Measurements from ENCODE around the gene APOH.

Gene APOH

DNA sequence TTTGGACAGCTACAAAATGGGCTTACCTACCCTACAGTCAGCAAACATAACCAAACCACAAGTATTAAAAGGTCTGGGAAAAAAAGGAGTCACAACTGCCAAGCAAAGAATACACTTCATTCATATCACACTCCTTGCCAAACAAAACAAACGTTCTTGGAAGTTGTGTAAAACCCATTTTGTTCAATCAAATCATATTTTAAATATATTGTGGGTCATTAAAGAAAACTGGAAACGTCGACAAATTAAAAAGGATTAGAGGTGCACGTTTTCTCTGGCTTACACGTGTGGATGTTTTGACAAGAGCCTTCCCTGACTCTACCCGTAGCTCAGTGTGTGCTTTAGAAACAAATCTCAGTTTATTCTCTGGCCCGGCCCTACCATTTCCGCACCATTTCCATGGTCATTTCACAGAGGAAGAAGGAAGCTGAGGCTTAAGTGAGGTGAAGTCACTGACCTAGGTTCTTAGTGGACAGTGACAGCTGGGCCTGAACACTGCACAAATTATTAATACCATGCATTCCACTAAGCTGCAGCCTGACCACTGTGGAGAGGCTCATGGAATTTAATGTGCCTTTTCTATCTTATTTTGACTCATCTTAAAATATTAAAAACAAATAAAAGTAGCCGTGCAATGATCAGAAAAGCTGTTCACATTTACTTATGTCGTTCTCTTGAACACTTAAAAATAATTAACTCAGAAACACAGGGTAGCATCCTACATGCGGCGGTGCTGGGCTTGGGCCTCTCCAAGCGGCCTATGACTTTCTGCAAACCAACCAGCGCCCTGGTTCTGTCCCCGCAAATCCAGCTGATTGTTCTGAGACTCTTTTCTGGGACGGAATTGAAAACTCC is 38.2 kb downstream of the APOH start:
- DNase-seq: no peak

- no peak for DNase-seq
Measured at GRCh38 chr17:66187718-66188117, 41.5 kb downstream of the APOH start.

DNA sequence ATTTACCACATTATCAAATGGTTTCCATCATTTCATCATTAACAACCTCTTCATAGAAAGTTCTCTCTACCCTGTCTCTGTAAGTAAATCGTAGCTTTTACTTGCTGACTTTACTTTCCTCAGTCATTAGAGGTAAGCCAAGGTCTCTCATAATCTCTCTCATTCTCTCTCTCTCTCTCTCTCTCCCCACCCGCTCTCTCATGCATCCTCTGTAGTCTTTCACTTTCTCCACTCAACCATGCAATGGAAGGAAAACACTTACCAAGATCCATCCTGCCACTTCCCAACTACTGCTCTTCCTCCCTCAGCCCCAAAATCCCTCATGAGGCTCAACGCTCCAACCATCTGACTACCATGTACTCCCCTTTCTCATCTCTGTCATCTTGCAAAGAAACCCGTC is 43.4 kb downstream of the APOH start:
- no peak for DNase-seq

- DNase-seq: no peak
Measured at GRCh38 chr17:66184392-66184791, 44.8 kb downstream of the APOH start.

- DNase-seq: no peak
Measured at GRCh38 chr17:66183529-66183928, 45.7 kb downstream of the APOH start.

DNA sequence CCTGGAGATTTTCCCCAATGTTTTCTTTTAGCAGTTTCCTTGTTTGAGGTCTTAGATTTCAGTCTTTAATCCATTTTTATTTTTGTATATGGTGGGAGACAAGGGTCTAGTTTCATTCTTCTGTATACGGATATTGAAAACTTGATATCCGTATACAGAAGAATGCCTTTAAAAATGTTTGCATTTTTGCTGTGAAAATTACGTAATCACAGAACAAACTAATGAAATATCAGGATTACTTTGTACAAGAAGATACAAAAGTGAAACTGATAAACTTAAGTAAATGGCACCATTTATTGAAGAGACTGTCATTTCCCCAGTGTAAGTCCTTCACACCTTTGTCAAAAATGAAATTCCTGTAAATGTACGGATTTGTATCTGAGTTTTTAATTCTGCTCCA is 50.6 kb downstream of the APOH start:
- no peak for DNase-seq

DNA sequence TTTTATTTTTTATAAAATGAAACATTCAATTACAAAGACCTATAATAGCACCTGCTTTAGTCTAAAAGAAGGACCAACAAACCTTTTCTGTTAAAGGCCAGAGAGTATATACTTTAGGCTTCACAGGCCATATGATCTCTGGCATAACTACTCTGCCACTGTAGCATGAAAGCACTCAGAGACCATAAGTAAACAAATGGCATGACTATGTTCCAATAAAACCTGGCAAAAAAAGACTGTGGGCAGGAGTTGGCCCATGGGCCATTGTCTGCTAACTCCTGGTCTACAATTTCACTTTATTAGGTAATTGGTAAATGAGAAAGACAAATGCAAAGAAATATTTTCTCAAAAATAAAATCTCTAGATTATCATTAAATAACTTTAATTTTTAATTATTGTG is 52.2 kb downstream of the APOH start:
- no peak for DNase-seq

DNA sequence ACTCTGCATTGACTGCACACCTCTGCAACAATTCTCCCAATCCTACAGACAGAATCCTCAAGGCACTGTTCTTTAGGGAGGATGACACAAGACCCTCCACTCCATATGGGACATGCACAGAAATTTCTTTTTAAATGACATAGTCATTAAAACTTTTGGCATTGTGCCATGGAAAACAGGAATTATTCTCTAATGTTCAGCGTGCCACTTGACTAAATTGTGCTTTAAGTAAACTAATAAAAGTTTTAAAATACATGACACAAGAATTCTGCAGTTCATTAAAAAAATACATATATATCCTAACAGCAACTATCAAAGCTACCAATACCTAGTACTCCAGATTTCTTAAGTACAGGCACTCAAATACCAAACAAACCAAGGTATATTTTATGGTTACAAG is 53.3 kb downstream of the APOH start:
- DNase-seq: no peak

DNA sequence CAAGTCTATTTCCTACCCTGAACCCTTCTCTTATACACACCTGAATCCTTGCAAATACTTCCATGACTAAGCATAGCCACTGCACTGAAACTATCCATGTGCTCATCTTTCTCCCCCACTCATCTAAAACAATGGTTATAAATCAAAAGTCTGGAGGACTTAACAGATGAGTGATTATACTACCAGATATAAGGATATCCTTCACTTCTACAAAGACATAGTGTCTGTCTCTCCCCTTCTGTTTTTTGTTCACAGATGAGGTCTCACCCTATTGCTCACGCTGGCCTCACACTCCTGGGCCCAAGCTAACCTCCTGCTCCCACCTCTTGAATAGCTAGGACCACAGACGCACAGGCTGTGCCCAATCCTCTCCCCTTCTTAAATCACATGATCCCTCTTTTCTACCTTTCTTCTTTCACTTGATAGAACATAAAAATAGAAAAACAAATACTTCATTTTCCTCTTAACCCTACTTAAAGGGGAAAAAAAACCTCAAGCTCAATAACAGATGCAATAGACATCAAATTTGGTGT is 56.5 kb downstream of the APOH start:
- no peak for DNase-seq

DNA sequence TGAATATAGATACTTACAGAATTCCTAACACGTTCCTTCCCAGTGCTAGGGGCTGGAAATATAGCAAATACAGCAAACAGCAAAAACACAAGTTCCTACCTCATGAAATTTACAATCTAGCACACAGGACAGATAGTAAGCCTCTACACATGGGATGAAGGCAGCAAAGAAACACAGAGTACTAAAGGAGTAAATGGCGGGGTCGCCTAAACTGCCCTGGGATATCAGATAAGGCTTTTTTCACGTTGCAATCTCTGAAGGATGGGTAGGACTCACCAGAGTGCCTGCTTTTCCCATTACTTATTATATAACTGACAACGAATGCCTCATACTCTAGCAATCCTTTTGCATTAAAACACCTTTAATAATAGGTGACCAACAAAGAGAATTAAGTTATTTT is 57.1 kb downstream of the APOH start:
- DNase-seq: no peak

- no peak for DNase-seq
Measured at GRCh38 chr17:66171692-66172091, 57.5 kb downstream of the APOH start.

GRCh38 chr17:66171172-66171571 is 58.0 kb downstream of the APOH start:
- DNase-seq: no peak

GRCh38 chr17:66169839-66170238 is 59.4 kb downstream of the APOH start:
- no peak for DNase-seq

DNA sequence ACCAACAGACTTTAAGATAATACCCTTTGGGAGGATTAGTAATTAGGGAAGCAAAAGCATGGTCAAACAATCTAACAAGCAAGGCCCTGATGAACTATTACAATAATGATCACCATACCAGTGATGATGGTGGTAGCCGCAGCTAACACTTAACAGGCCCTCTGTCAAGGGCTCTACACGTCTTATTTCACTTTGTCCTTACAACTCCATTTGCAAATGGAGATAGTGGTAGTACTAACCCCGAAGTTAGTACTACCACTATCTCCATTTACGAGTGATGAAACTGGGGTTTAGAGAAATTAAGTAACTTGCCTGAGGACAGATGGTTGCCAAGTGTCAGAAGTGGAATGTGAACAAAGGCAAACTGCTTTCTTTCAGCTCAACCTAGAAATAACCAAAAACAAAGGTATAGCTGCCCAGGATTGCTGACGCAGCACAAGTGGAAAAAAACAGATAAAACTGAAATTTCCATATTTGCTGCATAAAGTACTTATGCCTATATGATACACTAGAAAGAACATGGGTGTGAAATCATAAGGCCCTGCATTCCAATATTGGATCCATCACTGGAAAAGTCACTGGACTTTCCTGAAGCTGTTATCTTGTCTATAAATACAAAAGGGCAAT is 61.9 kb downstream of the APOH start:
- DNase-seq: no peak

- DNase-seq: peak; percentile 37
Measured at GRCh38 chr17:66165537-66166123, 63.6 kb downstream of the APOH start.

All from midbrain (tissue), 1 donor.